OCI-M2 (cell line): ENCODE data around the gene MYRF.

ENCODE experiments used
- DNase-seq: peaks from one replicate; lab custom pipeline; 2025; ENCODE audit not compliant: unreplicated experiment; lab: John Stamatoyannopoulos, UW

MYRF gene

GRCh38 chr11:61738776-61739175 is 13.7 kb upstream of the MYRF start:
- no peak for DNase-seq

DNA sequence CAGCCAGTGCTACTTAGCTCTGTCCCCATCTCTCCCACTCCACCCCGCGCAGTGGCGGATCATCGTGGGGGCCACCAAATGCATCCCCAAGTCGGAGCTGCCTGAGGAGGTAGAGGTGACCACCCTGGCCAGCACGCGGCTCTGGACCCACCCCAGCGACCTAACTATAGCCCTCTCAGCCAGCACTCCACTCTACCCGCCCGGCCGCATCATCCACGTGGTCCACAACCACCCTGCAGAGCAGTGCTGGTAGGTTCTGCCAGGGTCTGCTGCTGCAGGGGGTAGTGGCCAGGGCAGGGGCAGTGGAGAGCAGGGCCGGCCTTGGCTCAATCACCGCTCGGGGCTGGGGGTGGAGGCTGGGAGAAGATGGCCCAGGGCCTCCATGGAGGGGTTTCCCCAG is 13.0 kb upstream of the MYRF start:
- DNase-seq, result no peak

GRCh38 chr11:61739966-61740365 is 12.5 kb upstream of the MYRF start:
- no peak for DNase-seq

DNA sequence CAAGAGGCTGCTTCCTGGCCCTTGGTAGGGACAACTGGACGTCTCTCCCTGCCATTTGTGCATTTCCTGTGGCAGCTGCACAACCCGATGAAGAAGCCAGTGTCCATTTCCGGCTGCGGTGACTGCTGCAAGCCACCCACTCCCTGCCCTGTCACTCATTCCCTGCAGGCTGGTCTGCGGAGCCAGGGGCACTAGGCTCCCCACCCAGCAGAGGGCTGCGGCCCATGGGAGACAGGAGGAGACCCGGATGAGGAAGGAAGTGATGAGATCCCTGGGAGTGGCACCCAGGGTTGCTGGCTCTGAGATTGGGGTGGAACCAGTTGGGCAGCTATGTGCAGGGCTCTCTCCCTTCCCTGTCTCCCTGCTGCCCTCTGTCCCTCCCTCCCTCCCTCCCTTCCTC is 10.0 kb upstream of the MYRF start:
- no peak for DNase-seq

DNA sequence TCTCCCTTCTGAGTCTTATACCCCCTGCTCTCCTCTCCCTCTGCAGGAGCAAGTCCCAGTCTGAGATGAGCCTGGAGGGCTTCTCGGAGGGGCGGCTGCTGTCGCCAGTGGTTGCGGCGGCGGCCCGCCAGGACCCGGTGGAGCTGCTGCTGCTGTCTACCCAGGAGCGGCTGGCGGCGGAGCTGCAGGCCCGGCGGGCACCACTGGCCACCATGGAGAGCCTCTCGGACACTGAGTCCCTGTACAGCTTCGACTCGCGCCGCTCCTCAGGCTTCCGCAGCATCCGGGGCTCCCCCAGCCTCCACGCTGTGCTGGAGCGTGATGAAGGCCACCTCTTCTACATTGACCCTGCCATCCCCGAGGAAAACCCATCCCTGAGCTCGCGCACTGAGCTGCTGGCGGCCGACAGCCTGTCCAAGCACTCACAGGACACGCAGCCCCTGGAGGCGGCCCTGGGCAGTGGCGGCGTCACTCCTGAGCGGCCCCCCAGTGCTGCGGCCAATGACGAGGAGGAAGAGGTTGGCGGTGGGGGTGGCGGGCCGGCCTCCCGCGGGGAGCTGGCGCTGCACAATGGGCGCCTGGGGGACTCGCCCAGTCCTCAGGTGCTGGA is 8.8 kb upstream of the MYRF start:
- no peak for DNase-seq

DNA sequence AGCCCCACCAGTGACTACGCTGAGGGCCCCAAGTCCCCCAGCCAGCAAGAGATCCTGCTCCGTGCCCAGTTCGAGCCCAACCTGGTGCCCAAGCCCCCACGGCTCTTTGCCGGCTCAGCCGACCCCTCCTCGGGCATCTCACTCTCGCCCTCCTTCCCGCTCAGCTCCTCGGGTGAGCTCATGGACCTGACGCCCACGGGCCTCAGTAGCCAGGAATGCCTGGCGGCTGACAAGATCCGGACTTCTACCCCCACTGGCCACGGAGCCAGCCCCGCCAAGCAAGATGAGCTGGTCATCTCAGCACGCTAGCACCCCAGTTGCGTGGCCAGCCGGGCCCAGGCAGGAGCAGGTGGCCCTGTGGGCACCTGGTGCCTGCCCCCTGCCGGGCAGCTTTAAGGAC is 8.3 kb upstream of the MYRF start:
- no peak for DNase-seq

GRCh38 chr11:61744609-61745156 is 7.8 kb upstream of the MYRF start:
- no peak for DNase-seq

GRCh38 chr11:61745781-61746441 is 6.5 kb upstream of the MYRF start:
- no peak for DNase-seq

- DNase-seq, result no peak
Observed at GRCh38 chr11:61746442-61747191, 5.8 kb upstream of the MYRF start.

DNA sequence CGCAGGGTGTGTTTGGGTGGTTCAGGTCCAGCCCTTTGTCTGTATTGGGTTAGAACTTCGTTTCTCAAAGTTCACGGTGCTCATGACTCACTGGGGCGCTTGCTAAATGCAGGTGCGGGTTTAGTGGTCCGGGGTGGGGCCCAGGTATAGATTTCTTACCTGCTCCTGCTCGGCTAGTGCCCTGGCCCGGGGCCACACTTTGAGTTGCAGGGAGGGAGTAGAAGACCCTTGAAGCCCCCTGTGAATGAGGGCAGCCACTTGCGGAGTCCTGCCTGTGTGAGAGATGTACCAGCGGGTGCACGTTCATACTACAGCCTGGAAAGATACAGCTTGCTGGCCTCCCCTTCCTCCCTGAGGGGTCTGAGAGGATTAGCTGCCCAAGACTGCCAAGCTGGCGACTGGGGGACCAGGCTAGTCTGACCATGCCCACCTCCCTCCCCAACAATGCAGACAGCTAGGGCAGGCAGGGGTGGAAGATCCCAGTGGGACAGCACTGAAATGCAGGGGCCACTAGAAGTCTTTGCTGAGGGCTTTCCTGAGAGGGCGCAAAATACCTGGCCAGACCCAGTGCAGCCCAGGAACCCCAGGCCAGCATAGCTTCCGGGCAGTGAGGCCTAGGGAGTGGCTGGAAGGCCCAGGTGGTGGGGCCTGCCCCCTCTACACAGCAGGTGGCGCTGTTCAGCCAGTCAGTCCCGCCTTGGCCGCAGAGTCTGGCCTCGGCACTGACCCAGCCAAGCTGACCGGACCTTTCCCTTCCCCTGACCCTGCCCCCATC is 5.1 kb upstream of the MYRF start:
- peak; percentile 18 for DNase-seq

DNA sequence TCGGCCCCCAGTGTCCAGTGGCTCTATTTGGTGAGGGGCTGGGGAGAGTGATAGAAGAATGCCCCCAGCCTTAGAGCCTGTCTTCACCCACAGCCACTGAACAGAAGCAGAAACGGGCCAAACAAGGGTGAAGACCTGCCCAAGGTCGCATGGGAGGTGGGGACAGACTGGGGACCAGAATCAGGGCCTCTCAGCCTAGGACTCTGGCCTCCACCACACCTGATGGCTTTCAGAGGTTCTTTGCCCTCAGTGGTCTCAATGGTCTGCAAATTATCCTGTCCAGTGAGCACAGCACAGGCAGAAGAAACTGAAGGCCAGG is 4.5 kb upstream of the MYRF start:
- no peak for DNase-seq

GRCh38 chr11:61749591-61750217 is 2.7 kb upstream of the MYRF start:
- DNase-seq, result peak; percentile 33

DNA sequence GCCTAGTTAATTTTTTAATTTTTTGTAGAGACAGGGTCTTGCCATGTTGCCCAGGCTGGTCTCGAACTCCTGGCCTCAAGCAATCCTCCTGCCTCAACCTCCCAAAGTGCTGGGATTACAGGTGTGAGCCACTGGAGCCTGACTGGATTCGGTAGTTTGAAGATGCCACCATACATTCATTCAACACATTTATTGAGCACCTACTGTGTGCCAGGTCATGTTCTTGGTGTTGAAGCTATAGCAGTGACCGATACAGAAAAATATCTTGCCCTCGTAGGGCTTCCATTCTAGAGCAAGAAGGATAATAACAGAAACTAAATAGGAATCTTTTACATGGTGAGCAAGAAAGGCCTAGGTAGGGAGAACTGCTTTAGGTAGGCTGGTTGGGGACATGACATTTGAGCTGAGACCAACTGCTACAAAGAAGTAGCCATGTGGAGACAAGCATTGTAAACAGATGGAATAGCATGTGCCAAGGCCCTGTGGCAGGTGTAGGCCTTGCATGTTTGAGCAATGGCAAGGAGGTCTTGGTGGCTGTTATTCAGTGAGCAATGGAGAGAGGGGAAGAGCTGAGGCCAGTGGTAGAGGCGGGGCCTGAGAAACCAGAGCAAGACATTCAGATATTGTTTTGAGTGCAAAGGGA is 1.7 kb upstream of the MYRF start:
- DNase-seq, result no peak

DNA sequence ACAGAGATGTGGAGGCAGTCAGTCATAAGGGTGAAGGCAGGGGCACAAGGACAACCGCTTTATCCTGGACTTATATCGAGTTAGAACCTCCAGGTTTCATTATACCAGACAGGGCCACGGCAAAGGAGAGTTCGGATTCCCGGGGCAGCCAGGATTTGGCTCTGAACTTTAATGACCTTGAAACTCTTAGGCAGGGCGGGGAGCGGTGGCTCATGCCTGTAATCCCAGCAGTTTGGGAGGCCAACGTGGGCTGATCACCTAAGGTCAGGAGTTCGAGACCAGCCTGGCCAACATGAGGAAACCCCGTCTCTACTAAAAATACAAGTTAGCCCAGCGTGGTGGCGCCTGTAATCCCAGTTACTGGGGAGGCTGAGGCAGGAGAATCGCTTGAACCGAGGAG is 1.1 kb upstream of the MYRF start:
- no peak for DNase-seq

GRCh38 chr11:61752925-61753521 is 587 bp downstream of the MYRF start:
- DNase-seq, result no peak

GRCh38 chr11:61753672-61754071 is 1.2 kb downstream of the MYRF start:
- DNase-seq, result no peak

DNA sequence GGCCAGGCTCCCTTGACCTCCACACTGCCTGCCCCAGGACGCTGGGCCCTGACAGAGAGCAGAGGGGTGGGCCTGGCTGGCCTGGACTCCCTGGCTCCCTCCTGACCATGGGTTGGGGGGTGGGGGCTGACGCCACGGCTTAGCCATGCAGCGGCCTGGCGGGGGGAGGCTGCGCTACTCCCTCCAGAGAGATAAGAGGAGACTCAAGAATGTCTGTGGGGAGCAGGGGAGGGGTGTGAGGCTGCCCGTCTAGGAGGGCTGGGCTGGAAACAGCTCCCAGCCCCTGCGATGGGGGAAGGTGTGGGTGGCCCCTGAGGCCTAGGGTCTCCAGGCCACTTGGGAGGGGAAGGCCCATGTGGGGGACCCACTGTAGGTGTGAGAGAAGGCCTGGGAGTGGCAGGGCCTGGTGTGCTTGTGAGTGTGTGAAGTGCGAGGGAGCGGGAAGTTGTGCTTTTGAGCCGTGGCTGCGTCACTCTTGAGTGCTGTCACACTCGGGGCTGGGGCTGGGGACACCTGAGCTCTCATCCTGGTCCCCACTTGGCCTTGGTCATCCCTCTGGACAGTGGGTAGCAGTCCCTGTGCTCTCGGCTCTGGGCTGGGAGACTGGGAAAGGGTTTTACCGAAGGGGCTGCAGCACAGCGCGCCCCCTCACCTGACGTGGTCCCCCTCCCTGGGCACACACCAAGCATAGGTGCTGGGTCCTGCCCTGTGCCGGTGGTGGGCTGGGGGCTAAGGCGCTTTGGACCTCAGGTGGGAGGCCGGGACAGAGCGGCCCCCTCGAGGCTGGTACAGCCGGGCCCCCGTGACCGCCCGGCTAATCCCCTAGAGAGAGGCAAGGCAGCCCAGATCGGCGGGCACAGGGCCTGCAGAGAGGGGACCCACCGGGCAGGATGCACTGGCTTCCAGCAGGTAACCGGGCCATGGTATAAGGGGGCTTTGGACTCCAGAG is 2.4 kb downstream of the MYRF start:
- no peak for DNase-seq

DNA sequence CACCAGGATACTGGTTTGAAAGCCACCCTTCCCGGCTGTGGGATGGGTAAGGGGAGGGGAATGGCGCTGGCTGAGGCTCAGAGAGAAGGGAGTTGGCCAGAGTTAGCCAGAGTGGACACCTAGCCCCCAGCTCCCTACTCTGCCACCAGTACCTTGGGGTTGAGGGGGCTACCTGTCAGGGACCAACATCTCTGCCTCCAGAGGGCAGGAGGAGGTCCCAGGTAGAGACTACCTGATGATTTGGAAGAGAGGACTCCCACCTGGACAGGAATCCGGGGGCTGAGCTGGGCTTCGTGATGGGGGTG is 3.7 kb downstream of the MYRF start:
- no peak for DNase-seq
